OCI-LY3 (cell line): ENCODE data around the gene NOC3L.

Experiments used
- CTCF ChIP-seq: fragments of 200-600, 300-600 bp; sonication (generic); IDR thresholded peaks from 2 replicates; pipeline ENCODE4 v1.5.1; 2014; ENCODE audit warnings: antibody characterized with exemption, low read length, low read depth
- EZH2phosphoT487 ChIP-seq: fragments of 200-600 bp; shearing (Covaris generic); IDR thresholded peaks from 2 replicates; pipeline ENCODE4 v1.6.1; 2018; ENCODE audit warnings: antibody characterized with exemption, mixed run types, low read depth

- TF ChIP-seq CTCF (no peak), EZH2phosphoT487 (no peak)
Measured at GRCh38 chr10:94357193-94357592, 5.5 kb downstream of the NOC3L start.
